ENCODE measurements around the gene RREB1. TPM values are rescaled to one million over a fixed set of nuclear protein-coding genes. Genes with fewer than 3 reads are reported as not detected.

RREB1 gene
- total RNA-seq, 1 experiment from 2014 or later = 61.6 TPM

DNA sequence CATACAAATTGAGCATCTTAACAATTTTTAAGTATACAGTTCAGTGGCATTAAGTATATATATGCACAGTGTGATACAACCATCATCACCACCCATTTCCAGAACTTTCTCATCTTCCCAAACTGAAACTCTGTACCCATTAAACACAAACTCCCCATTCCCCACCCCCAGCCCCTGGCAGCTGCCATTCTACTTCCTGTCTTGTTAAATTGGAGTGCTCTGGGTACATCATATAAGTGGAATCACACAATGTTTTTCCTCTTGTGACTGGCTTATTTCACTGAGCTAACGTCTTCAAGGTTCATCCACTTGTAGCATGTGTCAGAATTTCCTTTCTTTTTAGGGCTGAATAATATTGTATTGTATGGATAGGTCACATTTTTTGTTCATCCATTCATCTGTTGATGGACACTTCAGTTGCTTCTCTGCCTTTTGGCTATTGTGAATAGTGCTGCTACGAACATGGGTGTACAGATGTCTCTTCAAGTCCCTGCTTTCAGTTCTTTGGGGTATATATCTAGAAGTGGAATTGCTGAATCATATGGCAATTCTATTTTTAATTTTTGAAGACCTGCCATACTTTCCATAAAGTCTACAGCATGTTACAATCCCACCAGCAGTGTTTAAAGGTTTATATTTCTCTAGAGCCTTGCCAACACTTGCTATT, 19.6 kb upstream of the RREB1 start:
- intact Hi-C loops (cut with micrococcal nuclease; ENCODE audit: unreplicated experiment) = no loop called here
- Histone ChIP-seq H3K4me3 (ENCODE audit: low read depth, low read length, poor library complexity, severe bottlenecking) (no peak overlapping the region), H3K9me3 (ENCODE audit: low read depth, low read length, poor library complexity, severe bottlenecking) (no peaks in the 10 kb centered on the region), H3K27me3 (replicated peaks; ENCODE audit: insufficient read depth, low read depth, low read length, poor library complexity) (no peaks in the 10 kb centered on the region), H3K36me3 (ENCODE audit: insufficient read depth, low read length, poor library complexity, severe bottlenecking) (no peaks in the 10 kb centered on the region), H3K27ac (ENCODE audit: low read depth, low read length, poor library complexity, severe bottlenecking) (no peak overlapping the region), H3K4me1 (ENCODE audit: insufficient read depth, low read length, poor library complexity, severe bottlenecking) (peaks cover 18% of the 10 kb centered on the region)
- DNase-seq (ENCODE audit: low spot score) = no peak
- ChIA-PET POLR2A (ENCODE audit: low non-redundant PET) (interaction anchor here (0.7 kb wide), 1 partner anchor 107 kb away, joined by 9 read pairs; no protein-coding TSS in a partner anchor), CTCF (no interaction called here)
- no peak for TF ChIP-seq CTCF (conservative IDR thresholded peaks at IDR 0.05; ENCODE audit: low read depth, low read length)
- TF ChIP-seq EZH2 (IDR thresholded peaks at IDR 0.05; ENCODE audit: borderline replicate concordance, low read depth, low read length, poor library complexity, severe bottlenecking) = no peak
- no TSS peak for BruUV-seq (replicated peaks)

DNA sequence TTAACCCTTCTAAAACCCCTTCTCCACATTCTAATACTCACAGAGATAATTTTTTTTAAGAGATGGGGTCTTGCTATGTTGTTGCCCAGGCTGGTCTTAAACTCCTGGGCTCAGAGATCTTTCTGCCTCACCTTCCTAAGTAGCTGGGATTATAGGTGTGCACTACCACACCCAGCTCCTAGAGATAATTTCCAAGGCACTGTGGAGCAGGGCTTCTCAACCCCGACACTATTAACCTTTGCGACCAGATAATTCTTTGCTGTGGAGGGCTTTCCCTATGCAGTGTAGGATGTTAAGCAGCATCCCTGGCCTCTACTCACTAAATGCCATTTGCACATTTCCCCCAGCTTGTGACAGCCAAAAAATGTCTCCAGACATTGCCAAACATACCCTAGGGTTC, 8.8 kb upstream of the RREB1 start:
- no peaks in the 10 kb centered on the region for H3K9me3 ChIP-seq (ENCODE audit: low read depth, low read length, poor library complexity, severe bottlenecking)
- ChIA-PET POLR2A (ENCODE audit: low non-redundant PET) (no interaction called here), CTCF (no interaction called here)
- intact Hi-C loops (cut with micrococcal nuclease; ENCODE audit: unreplicated experiment) = no loop called here
- BruUV-seq (replicated peaks) = no TSS peak
- H3K27me3 ChIP-seq (replicated peaks; ENCODE audit: insufficient read depth, low read depth, low read length, poor library complexity) = no peaks in the 10 kb centered on the region
- no peak for DNase-seq (ENCODE audit: low spot score)
- no peaks in the 10 kb centered on the region for H3K36me3 ChIP-seq (ENCODE audit: insufficient read depth, low read length, poor library complexity, severe bottlenecking)
- H3K27ac ChIP-seq (ENCODE audit: low read depth, low read length, poor library complexity, severe bottlenecking) = no peak overlapping the region
- no peaks in the 10 kb centered on the region for H3K4me1 ChIP-seq (ENCODE audit: insufficient read depth, low read length, poor library complexity, severe bottlenecking)
- H3K4me3 ChIP-seq (ENCODE audit: low read depth, low read length, poor library complexity, severe bottlenecking) = no peak overlapping the region
- TF ChIP-seq CTCF (conservative IDR thresholded peaks at IDR 0.05; ENCODE audit: low read depth, low read length) (no peak), EZH2 (IDR thresholded peaks at IDR 0.05; ENCODE audit: borderline replicate concordance, low read depth, low read length, poor library complexity, severe bottlenecking) (no peak)

DNA sequence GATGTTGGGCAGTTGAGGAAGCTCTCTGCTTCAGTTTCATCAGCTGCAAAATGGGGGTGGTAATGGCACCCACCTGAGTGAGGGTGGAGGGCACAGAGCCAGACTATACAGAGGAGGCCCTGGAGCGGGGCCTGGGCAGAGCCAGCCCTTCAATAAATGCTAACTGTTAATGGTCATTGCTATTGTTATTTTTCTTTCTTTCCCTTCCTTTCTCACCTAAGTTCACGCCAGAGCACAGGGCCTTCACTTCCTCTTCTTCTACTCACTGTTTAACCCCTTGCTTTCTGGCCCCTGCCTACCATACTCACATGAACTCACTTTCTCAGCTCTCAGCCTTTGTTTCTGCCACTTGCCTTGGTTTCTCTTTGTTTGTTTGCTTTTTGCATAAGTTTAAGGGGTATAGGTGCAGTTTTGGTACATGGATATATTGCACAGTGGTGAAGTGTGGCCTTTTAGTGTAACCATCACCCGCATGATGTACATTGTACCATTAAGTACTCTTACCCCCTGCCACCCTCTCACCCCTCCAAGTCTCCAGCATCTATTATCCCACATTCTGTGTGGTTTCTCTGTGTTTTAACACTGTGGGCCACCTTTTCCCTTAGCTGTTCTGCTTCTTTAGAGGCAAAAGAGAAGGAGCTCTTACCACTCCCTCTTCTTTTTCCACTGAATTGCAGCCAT, 7.5 kb upstream of the RREB1 start:
- no peak for DNase-seq (ENCODE audit: low spot score)
- BruUV-seq (replicated peaks) = no TSS peak
- Histone ChIP-seq H3K36me3 (ENCODE audit: insufficient read depth, low read length, poor library complexity, severe bottlenecking) (no peaks in the 10 kb centered on the region), H3K27ac (ENCODE audit: low read depth, low read length, poor library complexity, severe bottlenecking) (no peak overlapping the region), H3K9me3 (ENCODE audit: low read depth, low read length, poor library complexity, severe bottlenecking) (no peaks in the 10 kb centered on the region), H3K4me1 (ENCODE audit: insufficient read depth, low read length, poor library complexity, severe bottlenecking) (no peaks in the 10 kb centered on the region), H3K27me3 (replicated peaks; ENCODE audit: insufficient read depth, low read depth, low read length, poor library complexity) (no peaks in the 10 kb centered on the region), H3K4me3 (ENCODE audit: low read depth, low read length, poor library complexity, severe bottlenecking) (no peak overlapping the region)
- POLR2A ChIA-PET (ENCODE audit: low non-redundant PET) = interaction anchor here (0.6 kb wide), 1 partner anchor 177 kb away, joined by 3 read pairs; no protein-coding TSS in a partner anchor
- intact Hi-C loops (cut with micrococcal nuclease; ENCODE audit: unreplicated experiment) = no loop called here
- no peak for TF ChIP-seq EZH2 (IDR thresholded peaks at IDR 0.05; ENCODE audit: borderline replicate concordance, low read depth, low read length, poor library complexity, severe bottlenecking)
- no peak for TF ChIP-seq CTCF (conservative IDR thresholded peaks at IDR 0.05; ENCODE audit: low read depth, low read length)
- CTCF ChIA-PET = no interaction called here
